Loucy (cell line): ENCODE results near the gene PPP1R14B.
A peak's percentile ranks its signal among the peaks of the same experiment; 100 is the strongest.

Source experiments
- H2AFZ ChIP-seq: fragments of 200-600 bp; sonication (generic); 2 replicates; pipeline ENCODE4 v1.6.0; 2016; ENCODE audit warnings: antibody characterized with exemption, mild to moderate bottlenecking, low read length, moderate library complexity
- H3F3A ChIP-seq: fragments of 200-600 bp; 2 replicates; pipeline ENCODE4 v1.6.0; 2016; ENCODE audit warnings: antibody characterized with exemption, low read depth, mild to moderate bottlenecking
- H3K27me3 ChIP-seq: fragments of 200-600 bp; sonication (generic); 2 replicates; pipeline ENCODE4 v1.6.1; 2014; ENCODE audit warnings: low read length, mild to moderate bottlenecking; ENCODE audit not compliant: insufficient read depth, poor library complexity, severe bottlenecking
- H3K36me3 ChIP-seq: fragments of 200-600 bp; sonication (generic); 2 replicates; pipeline ENCODE4 v1.6.1; 2016; ENCODE audit warnings: low read length; ENCODE audit not compliant: insufficient read depth
- H3K4me1 ChIP-seq: fragments of 200-600 bp; sonication (generic); 2 replicates; pipeline ENCODE4 v1.5.1; 2014; ENCODE audit warnings: low read length, mild to moderate bottlenecking; ENCODE audit not compliant: insufficient read depth, poor library complexity, severe bottlenecking
- H3K4me2 ChIP-seq: fragments of 200-600 bp; sonication (generic); 2 replicates; pipeline ENCODE4 v1.6.0; 2014; ENCODE audit warnings: antibody characterized with exemption, low read length, low read depth, mild to moderate bottlenecking; ENCODE audit not compliant: poor library complexity, severe bottlenecking
- H3K4me3 ChIP-seq: fragments of 200-600 bp; sonication (generic); 2 replicates; pipeline ENCODE4 v1.5.1; 2014; ENCODE audit warnings: low read length, mild to moderate bottlenecking, mixed read lengths; ENCODE audit not compliant: poor library complexity, severe bottlenecking
- H3K79me2 ChIP-seq: fragments of 200-600 bp; sonication (generic); 2 replicates; pipeline ENCODE4 v1.6.1; 2014; ENCODE audit warnings: low read length; ENCODE audit not compliant: insufficient read depth
- H3K9ac ChIP-seq: fragments of 200-600 bp; sonication (generic); 2 replicates; pipeline ENCODE4 v1.6.0; 2014; ENCODE audit warnings: mild to moderate bottlenecking, low read depth, low read length, moderate library complexity; ENCODE audit not compliant: poor library complexity, severe bottlenecking
- H3K9me2 ChIP-seq: fragments of 200-600 bp; sonication (generic); replicated peaks from 2 replicates; pipeline ENCODE4 v1.6.1; 2016; ENCODE audit warnings: low read depth, low read length, mixed read lengths
- H3K9me3 ChIP-seq: fragments of 200-600 bp; sonication (generic); 2 replicates; pipeline ENCODE4 v1.6.1; 2014; ENCODE audit warnings: mild to moderate bottlenecking, antibody characterized with exemption, low read length, low read depth; ENCODE audit not compliant: insufficient read depth
- H4K20me1 ChIP-seq: fragments of 200-600 bp; sonication (generic); 2 replicates; pipeline ENCODE4 v1.6.0; 2014; ENCODE audit warnings: antibody characterized with exemption, low read length, mild to moderate bottlenecking; ENCODE audit not compliant: insufficient read depth, poor library complexity, severe bottlenecking
- EZH2phosphoT487 ChIP-seq: fragments of 200-600 bp; IDR thresholded peaks from 2 replicates; pipeline ENCODE4 v1.6.1; 2018; ENCODE audit warnings: antibody characterized with exemption, mild to moderate bottlenecking, moderate library complexity, borderline replicate concordance
- TF ChIP-seq, protein P1 (sequence below): fragments of 200-600 bp; sonication (generic); conservative IDR thresholded peaks from 2 replicates; pipeline ENCODE4 v1.5.1; 2014; ENCODE audit warnings: mild to moderate bottlenecking, antibody characterized with exemption, low read length

PPP1R14B gene

DNA sequence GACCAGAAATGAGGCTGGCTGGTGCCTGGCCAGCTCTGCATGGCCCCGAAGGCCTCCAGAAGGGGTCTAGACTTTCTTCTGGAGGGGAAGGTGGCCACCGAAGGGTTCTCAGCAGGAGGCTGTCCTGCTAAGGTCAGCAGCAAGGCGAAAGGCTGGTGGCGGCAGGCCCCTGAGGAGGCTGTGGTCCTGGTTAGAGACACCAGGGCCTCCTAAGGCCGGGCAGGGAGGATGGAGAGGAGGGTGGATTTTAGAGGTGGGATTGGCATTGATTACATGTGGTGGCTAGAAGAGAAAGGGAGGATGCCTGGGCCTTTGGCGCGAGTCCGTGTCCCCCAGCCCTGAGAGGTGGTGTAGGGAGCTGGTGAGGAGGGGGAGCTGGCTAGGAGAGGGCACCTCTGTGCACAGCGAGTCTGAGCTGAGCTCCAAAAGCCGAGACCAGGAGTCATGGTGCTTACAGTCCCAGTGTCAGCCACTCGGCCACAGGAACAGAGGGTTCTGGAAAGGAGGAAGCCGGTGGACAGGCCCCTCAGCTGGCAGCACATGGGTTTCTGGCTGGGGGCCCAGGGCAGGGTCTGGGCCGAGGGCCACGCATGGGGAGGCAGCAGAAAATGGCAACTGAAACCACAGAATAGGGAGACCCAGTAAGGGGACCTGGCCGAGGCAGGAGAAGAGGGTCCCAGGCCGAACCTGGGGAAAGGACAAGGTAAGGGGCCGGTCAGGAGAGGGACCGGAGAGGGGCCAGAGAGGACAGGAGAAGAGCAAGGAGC, 37.8 kb downstream of the PPP1R14B start:
- Histone ChIP-seq H3F3A (peaks cover 6% of the 10 kb centered on the region; the same call in 1 of the 2 replicates), H3K79me2 (peaks cover 38% of the 10 kb centered on the region), H3K4me2 (peak overlapping the region; percentile 92), H3K4me1 (peaks cover 26% of the 10 kb centered on the region), H4K20me1 (peaks cover 15% of the 10 kb centered on the region), H3K4me3 (peak overlapping the region; percentile 96), H3K9me3 (no peaks in the 10 kb centered on the region), H3K9me2 (no peaks in the 10 kb centered on the region), H3K36me3 (peaks cover 15% of the 10 kb centered on the region; the same call in 1 of the 2 replicates), H3K9ac (peak overlapping the region; percentile 99), H2AFZ (no peak overlapping the region), H3K27me3 (no peaks in the 10 kb centered on the region)
- TF ChIP-seq EZH2phosphoT487: no peak
- TF ChIP-seq, protein P1, sequence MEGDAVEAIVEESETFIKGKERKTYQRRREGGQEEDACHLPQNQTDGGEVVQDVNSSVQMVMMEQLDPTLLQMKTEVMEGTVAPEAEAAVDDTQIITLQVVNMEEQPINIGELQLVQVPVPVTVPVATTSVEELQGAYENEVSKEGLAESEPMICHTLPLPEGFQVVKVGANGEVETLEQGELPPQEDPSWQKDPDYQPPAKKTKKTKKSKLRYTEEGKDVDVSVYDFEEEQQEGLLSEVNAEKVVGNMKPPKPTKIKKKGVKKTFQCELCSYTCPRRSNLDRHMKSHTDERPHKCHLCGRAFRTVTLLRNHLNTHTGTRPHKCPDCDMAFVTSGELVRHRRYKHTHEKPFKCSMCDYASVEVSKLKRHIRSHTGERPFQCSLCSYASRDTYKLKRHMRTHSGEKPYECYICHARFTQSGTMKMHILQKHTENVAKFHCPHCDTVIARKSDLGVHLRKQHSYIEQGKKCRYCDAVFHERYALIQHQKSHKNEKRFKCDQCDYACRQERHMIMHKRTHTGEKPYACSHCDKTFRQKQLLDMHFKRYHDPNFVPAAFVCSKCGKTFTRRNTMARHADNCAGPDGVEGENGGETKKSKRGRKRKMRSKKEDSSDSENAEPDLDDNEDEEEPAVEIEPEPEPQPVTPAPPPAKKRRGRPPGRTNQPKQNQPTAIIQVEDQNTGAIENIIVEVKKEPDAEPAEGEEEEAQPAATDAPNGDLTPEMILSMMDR: no peak

DNA sequence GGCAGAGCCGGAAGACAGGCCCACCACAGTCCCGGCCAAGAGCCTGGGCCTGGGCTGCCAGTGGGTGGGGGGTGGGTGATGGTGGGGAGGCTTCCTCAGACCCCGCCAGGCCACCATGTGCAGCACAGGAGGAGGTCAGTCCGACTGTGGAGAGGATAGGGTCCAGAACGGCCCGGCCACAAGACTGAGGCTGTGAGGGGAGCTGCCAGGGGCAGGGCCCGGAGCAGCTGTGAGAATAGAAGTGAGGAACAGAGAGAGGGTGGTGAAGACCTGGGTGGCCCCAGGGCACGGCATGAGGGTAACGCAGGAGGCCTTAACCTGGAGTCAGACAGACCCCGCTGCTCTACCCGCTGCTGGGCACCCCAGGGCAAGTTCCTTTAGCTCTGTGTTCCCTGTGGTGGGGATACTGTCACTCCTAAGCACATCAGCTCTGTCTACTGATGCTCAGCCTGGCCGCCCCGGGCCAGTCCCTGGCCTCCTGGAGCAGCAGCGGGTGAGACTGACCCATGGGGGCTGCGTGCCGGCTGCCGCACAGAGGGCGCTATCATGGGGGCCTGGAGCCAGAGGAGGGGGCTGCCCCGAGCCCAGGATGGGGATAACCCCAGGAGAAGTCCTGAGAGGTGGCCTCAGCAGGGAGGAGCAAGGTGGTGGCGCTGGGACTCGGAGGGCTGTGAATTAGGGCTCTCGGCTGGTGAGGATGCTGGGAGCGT, 38.5 kb downstream of the PPP1R14B start:
- Histone ChIP-seq H3K36me3 (peaks cover 22% of the 10 kb centered on the region; the same call in 1 of the 2 replicates), H3K9me2 (no peaks in the 10 kb centered on the region), H3K9ac (peak overlapping the region; percentile 99), H3F3A (peaks cover 6% of the 10 kb centered on the region; the same call in 1 of the 2 replicates), H4K20me1 (peaks cover 15% of the 10 kb centered on the region), H3K79me2 (peaks cover 38% of the 10 kb centered on the region), H3K27me3 (no peaks in the 10 kb centered on the region), H2AFZ (peak overlapping the region; percentile 53; the same call in 1 of the 2 replicates), H3K9me3 (no peaks in the 10 kb centered on the region), H3K4me2 (peak overlapping the region; percentile 92), H3K4me1 (peaks cover 26% of the 10 kb centered on the region), H3K4me3 (peak overlapping the region; percentile 96)
- TF ChIP-seq EZH2phosphoT487: no peak
- TF ChIP-seq, protein P1: no peak

DNA sequence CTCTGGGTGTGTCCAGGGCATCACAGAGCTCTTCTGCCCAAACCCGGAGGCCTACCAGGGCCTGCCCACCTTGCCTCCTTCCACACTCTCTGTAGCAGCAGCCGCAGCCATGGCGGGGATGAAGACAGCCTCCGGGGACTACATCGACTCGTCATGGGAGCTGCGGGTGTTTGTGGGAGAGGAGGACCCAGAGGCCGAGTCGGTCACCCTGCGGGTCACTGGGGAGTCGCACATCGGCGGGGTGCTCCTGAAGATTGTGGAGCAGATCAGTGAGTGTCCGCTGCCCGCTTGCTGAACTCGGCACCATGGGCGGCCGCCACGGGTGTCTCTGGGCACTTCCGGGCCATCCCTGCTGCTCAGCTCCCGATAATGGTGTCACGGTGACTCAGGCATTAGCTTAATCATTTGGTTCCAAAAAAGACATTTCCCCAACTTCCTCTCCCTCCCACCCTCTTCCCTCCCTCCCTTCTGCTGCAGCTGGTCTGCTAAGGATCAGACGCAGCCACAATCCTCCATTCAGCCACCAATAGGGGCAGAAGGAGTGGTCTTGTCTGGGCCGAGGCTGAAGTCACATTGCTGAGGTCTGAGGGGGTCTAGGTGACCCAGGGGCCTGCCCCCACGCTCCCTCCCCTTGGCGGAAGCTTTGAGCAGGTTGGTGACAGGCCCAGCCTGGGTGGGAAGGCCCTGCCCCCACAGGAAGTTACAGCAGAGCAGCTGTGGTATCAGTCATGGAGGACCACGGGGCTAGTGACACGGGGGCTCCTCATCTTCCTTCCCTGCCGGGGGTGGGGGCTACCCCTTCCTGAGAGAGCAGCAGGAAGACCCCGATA, 39.3 kb downstream of the PPP1R14B start:
- Histone ChIP-seq H3K9me2 (no peaks in the 10 kb centered on the region), H3K4me2 (peak overlapping the region; percentile 92), H3K79me2 (peaks cover 38% of the 10 kb centered on the region), H2AFZ (peak overlapping the region; percentile 53), H3K4me3 (peak overlapping the region; percentile 96), H3K27me3 (no peaks in the 10 kb centered on the region), H3F3A (peaks cover 6% of the 10 kb centered on the region; the same call in 1 of the 2 replicates), H3K4me1 (peaks cover 26% of the 10 kb centered on the region), H4K20me1 (peaks cover 19% of the 10 kb centered on the region), H3K9me3 (no peaks in the 10 kb centered on the region), H3K36me3 (peaks cover 29% of the 10 kb centered on the region; the same call in 1 of the 2 replicates), H3K9ac (peak overlapping the region; percentile 99)
- no peak for TF ChIP-seq EZH2phosphoT487
- TF ChIP-seq, protein P1: no peak
